ENCODE measurements around the gene SLF2.

Gene SLF2

DNA sequence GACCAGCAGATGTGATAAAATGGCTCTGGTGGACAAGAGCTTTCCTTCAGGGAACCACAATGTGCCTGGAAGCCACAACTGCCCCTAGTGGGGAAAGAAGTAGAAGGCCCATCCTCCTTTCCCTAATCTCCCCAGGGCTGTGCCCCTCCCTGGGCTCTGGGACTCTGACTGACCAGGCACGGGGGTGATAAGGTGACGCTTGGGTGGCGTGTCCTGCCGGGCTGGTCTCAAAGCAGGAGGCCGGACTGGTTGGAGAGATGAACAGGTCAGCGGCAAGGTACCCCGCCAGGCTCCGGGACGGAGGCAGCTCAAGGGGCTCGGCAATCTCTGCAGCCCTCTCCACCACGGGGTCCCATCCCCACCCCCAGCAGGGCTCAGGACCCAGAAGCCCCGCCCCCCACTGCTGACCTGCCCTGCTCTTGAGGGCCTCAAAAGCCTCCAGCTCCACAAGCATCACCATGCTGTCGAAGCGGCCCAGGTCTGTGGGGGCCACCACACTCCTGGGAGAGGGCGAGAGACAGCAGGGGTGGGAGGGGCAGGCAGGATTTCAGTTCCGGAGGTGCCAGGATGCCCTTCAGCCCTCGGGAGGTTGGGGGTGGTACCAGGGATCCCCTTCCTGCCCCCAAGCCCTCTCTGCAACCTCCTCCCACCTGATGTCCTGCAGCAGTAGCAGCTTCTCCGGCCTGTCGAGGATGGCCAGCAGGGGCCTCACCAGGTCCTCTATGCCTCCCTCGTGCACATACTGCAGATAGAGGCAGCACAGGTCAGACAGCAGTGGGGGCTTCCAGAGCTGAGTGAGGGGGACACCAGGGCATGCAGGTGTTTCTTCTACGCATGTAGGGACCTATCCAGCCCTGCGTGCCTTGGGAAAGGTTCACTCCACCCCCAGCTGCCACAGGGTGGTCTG, 99.0 kb downstream of the SLF2 start:
- Histone ChIP-seq H3K4me3 (ENCODE audit: low read depth, low read length, poor library complexity, severe bottlenecking) (no peak overlapping the region), H3F3A (ENCODE audit: insufficient read depth, low read length) (no peaks in the 10 kb centered on the region), H3K27me3 (ENCODE audit: insufficient read depth, low read length) (no peaks in the 10 kb centered on the region), H3K4me2 (ENCODE audit: low read length) (no peak overlapping the region), H3K9ac (ENCODE audit: low read length) (no peak overlapping the region), H4K20me1 (ENCODE audit: insufficient read depth, low read length) (no peaks in the 10 kb centered on the region), H3K36me3 (ENCODE audit: insufficient read depth, low read length) (no peaks in the 10 kb centered on the region), H3K27ac (ENCODE audit: low read depth, low read length, poor library complexity, severe bottlenecking) (no peak overlapping the region), H3K4me1 (ENCODE audit: insufficient read depth, low read length, severe bottlenecking) (no peaks in the 10 kb centered on the region), H2AFZ (ENCODE audit: low read length) (no peak overlapping the region), H3K79me2 (ENCODE audit: insufficient read depth, low read length) (no peaks in the 10 kb centered on the region), H3K9me2 (ENCODE audit: low read depth, low read length) (no peaks in the 10 kb centered on the region), H3K9me3 (ENCODE audit: low read length) (no peaks in the 10 kb centered on the region)
- TF ChIP-seq EZH2 (IDR thresholded peaks at IDR 0.05; ENCODE audit: borderline replicate concordance, low read length) (no peak), CTCF (IDR thresholded peaks at IDR 0.05; ENCODE audit: low read length) (no peak)

DNA sequence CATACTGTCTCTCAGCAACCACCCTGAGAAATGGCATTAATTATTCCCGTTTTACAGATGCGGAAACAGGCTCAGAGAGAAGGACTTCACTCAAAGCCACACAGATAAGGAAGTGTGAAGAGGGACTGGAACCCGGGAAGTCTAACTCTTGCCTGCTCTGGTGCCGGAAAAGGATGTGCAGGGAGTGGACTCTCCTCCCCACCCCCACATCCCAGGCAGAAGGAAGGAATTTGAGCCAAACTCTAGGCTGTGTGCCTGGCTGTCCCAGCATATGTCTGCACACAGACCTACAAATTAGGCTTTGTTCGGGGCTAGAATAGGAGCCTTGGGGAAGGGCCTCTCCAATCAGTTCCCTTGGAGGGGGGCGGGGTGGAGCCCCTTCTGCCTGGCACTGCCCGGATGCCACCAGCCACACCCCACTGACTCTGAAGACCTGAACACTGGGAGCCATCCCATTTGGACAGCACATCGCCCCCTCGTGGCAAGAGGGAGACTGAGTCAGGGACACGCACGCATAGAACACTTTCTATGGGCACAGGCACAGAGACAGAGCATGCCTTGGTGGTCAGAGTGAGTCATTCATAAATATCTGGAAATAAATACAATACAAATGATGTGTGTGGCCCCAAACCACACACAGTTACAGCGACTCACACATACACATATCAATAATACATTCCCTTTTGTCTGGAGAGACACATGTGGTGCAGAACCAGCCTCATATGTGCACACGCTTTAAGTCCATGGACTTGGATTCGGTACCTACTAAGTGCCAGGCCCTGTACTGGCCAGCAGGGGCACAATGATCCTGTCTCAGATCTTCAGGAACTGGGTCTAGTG, 100.0 kb downstream of the SLF2 start:
- Histone ChIP-seq H2AFZ (ENCODE audit: low read length) (no peak overlapping the region), H3K79me2 (ENCODE audit: insufficient read depth, low read length) (no peaks in the 10 kb centered on the region), H3K9me3 (ENCODE audit: low read length) (no peaks in the 10 kb centered on the region), H3K4me1 (ENCODE audit: insufficient read depth, low read length, severe bottlenecking) (no peaks in the 10 kb centered on the region), H4K20me1 (ENCODE audit: insufficient read depth, low read length) (no peaks in the 10 kb centered on the region), H3K27me3 (ENCODE audit: insufficient read depth, low read length) (no peaks in the 10 kb centered on the region), H3K36me3 (ENCODE audit: insufficient read depth, low read length) (no peaks in the 10 kb centered on the region), H3K9me2 (ENCODE audit: low read depth, low read length) (no peaks in the 10 kb centered on the region), H3K4me3 (ENCODE audit: low read depth, low read length, poor library complexity, severe bottlenecking) (no peak overlapping the region), H3K4me2 (ENCODE audit: low read length) (no peak overlapping the region), H3K27ac (ENCODE audit: low read depth, low read length, poor library complexity, severe bottlenecking) (no peak overlapping the region), H3F3A (ENCODE audit: insufficient read depth, low read length) (no peaks in the 10 kb centered on the region), H3K9ac (ENCODE audit: low read length) (no peak overlapping the region)
- TF ChIP-seq EZH2 (IDR thresholded peaks at IDR 0.05; ENCODE audit: borderline replicate concordance, low read length) (no peak), CTCF (IDR thresholded peaks at IDR 0.05; ENCODE audit: low read length) (peak; percentile 86)

DNA sequence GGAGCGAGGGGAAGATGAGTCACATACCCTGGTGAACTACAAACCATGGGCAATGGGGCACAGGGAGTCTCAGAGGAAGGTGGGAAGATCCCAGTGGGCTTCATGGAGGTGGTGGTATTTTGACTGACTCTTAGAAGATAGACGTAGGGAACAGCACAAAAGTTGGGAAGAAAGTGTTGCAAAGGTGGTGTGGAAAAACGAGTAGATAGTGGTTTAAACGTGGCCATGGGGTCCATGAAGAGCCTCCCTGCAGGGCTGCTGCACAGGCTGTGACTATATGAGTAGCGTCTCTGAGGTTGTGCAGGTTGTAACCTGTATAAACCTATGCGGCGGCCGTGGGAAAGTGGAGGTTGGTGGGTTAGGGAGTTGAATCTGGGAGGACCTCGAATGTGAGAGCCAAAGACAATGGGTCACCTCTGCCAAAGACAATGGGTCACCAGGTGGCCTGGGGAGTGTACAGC, 100.6 kb downstream of the SLF2 start:
- Histone ChIP-seq H3K27me3 (ENCODE audit: insufficient read depth, low read length) (no peaks in the 10 kb centered on the region), H3K36me3 (ENCODE audit: insufficient read depth, low read length) (no peaks in the 10 kb centered on the region), H3K9ac (ENCODE audit: low read length) (no peak overlapping the region), H3K79me2 (ENCODE audit: insufficient read depth, low read length) (no peaks in the 10 kb centered on the region), H3K4me2 (ENCODE audit: low read length) (no peak overlapping the region), H3K9me3 (ENCODE audit: low read length) (no peaks in the 10 kb centered on the region), H4K20me1 (ENCODE audit: insufficient read depth, low read length) (no peaks in the 10 kb centered on the region), H3K27ac (ENCODE audit: low read depth, low read length, poor library complexity, severe bottlenecking) (no peak overlapping the region), H3K4me3 (ENCODE audit: low read depth, low read length, poor library complexity, severe bottlenecking) (no peak overlapping the region), H3K4me1 (ENCODE audit: insufficient read depth, low read length, severe bottlenecking) (no peaks in the 10 kb centered on the region), H3F3A (ENCODE audit: insufficient read depth, low read length) (no peaks in the 10 kb centered on the region), H2AFZ (ENCODE audit: low read length) (no peak overlapping the region), H3K9me2 (ENCODE audit: low read depth, low read length) (no peaks in the 10 kb centered on the region)
- TF ChIP-seq EZH2 (IDR thresholded peaks at IDR 0.05; ENCODE audit: borderline replicate concordance, low read length) (no peak), CTCF (IDR thresholded peaks at IDR 0.05; ENCODE audit: low read length) (no peak)
